ENCODE data around the gene ANKRD50.

GRCh38 chr4:124708517-124709300, 3.8 kb downstream of the ANKRD50 start:
- TF ChIP-seq CTCF (IDR thresholded peaks at IDR 0.05) (no peak), EP300 (IDR thresholded peaks at IDR 0.05) (no peak), POLR2A (IDR thresholded peaks at IDR 0.05) (no peak)
